ENCODE data around the gene DALRD3. TPM values are rescaled to one million over a fixed set of nuclear protein-coding genes. Genes with fewer than 3 reads are reported as not detected.

DALRD3 gene
- total RNA-seq, 1 donor from 2014 or later: 35.4 TPM

DNA sequence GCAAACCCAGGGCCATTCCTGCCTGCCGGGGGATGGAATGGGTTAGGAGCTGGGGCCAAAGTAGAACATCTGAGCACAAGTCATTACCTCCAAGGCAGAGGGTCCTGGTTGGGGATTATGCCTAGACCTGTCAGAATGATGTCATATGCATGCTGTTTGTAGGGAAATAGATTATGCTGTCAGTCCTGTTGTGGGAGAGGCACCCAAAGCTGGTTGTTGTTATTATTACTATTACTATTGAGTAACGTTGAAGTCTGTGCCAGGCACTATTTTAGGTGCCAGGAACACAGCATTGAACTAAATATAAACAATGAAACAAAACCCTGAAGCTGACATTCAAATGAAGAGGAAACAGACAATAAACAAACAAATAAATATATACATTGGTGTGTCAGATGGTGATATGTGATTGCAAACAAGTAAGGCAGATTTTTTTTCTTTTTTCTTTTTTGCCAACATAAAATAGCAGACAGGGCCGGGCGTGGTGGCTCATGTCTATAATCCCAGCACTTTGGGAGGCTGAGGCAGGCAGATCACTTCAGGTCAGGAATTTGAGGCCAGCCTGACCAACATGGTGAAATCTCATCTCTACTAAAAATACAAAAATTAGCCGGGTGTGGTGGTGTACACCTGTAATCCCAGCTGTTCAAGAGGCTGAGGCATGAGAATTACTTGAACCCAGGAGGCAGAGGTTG is 26.4 kb downstream of the DALRD3 start:
- H3K4me1 ChIP-seq: peaks cover 33% of the 10 kb centered on the region
- no peaks in the 10 kb centered on the region for H3K27me3 ChIP-seq
- H3K36me3 ChIP-seq: peaks cover 0 to 9% of the 10 kb centered on the region in 2 donors
- no peak for DNase-seq (ENCODE audit: extremely low spot score in 2 of 2)
- peak overlapping the region in 1 of 2 donors; percentile 64 for H3K4me3 ChIP-seq
- peak overlapping the region; percentile 95 for H3K27ac ChIP-seq
- no peaks in the 10 kb centered on the region for H3K9me3 ChIP-seq
- TF ChIP-seq POLR2AphosphoS5 (IDR thresholded peaks at IDR 0.05; ENCODE audit: insufficient read depth in 1 of 2, low read depth in 1 of 2) (no peak), POLR2A (IDR thresholded peaks at IDR 0.05) (no peak), CTCF (IDR thresholded peaks at IDR 0.05) (no peak)
- intact Hi-C loops (cut with DNase I): no loop called here

GRCh38 chr3:48990636-48991469 is 27.5 kb downstream of the DALRD3 start:
- Histone ChIP-seq H3K4me3 (peak overlapping the region; percentile 64 to 92), H3K27ac (peak overlapping the region; percentile 95), H3K27me3 (no peaks in the 10 kb centered on the region), H3K4me1 (peaks cover 33% of the 10 kb centered on the region), H3K9me3 (no peaks in the 10 kb centered on the region), H3K36me3 (no peaks in the 10 kb centered on the region)
- intact Hi-C loops (cut with DNase I): no loop called here
- DNase-seq (ENCODE audit: extremely low spot score in 2 of 2): no peak
- TF ChIP-seq POLR2A (IDR thresholded peaks at IDR 0.05) (no peak), CTCF (IDR thresholded peaks at IDR 0.05) (no peak), POLR2AphosphoS5 (IDR thresholded peaks at IDR 0.05; ENCODE audit: insufficient read depth in 1 of 2, low read depth in 1 of 2) (no peak)

DNA sequence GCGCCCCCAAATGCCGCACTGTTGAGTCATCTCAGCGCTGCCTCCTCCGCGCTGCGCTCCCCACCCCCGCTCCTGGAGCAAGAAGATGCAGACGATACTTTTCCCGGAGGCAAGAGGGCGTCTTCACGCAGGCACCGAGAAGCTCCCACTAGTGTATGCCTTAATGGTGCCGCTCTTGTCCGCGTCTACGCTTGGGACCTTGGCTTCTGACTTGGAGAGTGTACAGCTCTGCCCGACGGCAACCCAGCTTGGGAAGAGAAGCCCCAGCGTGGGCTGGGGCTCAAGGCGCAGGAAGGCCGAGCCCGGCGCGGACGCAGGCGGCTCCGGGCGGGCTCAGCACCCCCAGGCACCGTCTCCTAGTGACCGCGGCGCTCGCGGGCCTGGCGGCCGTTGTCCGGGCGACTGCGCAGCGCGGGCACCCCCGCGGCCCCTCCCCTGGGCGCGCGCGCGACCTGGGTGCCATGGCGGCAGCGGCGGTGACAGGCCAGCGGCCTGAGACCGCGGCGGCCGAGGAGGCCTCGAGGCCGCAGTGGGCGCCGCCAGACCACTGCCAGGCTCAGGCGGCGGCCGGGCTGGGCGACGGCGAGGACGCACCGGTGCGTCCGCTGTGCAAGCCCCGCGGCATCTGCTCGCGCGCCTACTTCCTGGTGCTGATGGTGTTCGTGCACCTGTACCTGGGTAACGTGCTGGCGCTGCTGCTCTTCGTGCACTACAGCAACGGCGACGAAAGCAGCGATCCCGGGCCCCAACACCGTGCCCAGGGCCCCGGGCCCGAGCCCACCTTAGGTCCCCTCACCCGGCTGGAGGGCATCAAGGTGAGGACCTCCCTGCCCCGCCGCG is 28.4 kb downstream of the DALRD3 start, which contains the start of gene P4HTM:
TSS of gene P4HTM (plus strand) at position 446 of the 840 bp plus-strand sequence. CDS start at position 462, 16 bp downstream.
- H3K9me3 ChIP-seq: no peaks in the 10 kb centered on the region
- peak within 1 kb of the TSS; percentile 64 to 92 for H3K4me3 ChIP-seq
- intact Hi-C loops (cut with DNase I): no loop called here
- H3K27me3 ChIP-seq: no peaks in the 10 kb centered on the region
- H3K27ac ChIP-seq: peak within 1 kb of the TSS; percentile 95
- TF ChIP-seq CTCF (IDR thresholded peaks at IDR 0.05) (peak in 1 of 3 experiments; percentile 4), POLR2AphosphoS5 (IDR thresholded peaks at IDR 0.05; ENCODE audit: insufficient read depth in 1 of 2, low read depth in 1 of 2) (peak; percentile 76 to 92), POLR2A (IDR thresholded peaks at IDR 0.05) (peak in 1 of 2 donors; percentile 48)
- peaks cover 33% of the 10 kb centered on the region for H3K4me1 ChIP-seq
- no peak for DNase-seq (ENCODE audit: extremely low spot score in 2 of 2)
- H3K36me3 ChIP-seq: peaks cover 0 to 1% of the 10 kb centered on the region in 2 donors

GRCh38 chr3:48989126-48989795 is 29.1 kb downstream of the DALRD3 start:
- intact Hi-C loops (cut with DNase I): no loop called here
- Histone ChIP-seq H3K36me3 (peaks cover 0 to 9% of the 10 kb centered on the region in 2 donors), H3K27me3 (no peaks in the 10 kb centered on the region), H3K4me1 (peaks cover 33% of the 10 kb centered on the region), H3K4me3 (peak overlapping the region; percentile 64 to 92), H3K9me3 (no peaks in the 10 kb centered on the region), H3K27ac (peak overlapping the region; percentile 95)
- no peak for TF ChIP-seq CTCF (IDR thresholded peaks at IDR 0.05)
- TF ChIP-seq POLR2A (IDR thresholded peaks at IDR 0.05): no peak
- no peak for TF ChIP-seq POLR2AphosphoS5 (IDR thresholded peaks at IDR 0.05; ENCODE audit: insufficient read depth in 1 of 2, low read depth in 1 of 2)
- no peak for DNase-seq (ENCODE audit: extremely low spot score in 2 of 2)

All from vagina (tissue), 2 donors.